ENCODE data around the gene UBE2J2. TPM values are rescaled to one million over a fixed set of nuclear protein-coding genes. Genes with fewer than 3 reads are reported as not detected.

The UBE2J2 gene
- total and polyA plus RNA-seq, 2 of the 13 experiments (the other 11 are each of a cell fraction or from before 2014, with no cell fraction given) = 25.4 to 29.4 TPM

DNA sequence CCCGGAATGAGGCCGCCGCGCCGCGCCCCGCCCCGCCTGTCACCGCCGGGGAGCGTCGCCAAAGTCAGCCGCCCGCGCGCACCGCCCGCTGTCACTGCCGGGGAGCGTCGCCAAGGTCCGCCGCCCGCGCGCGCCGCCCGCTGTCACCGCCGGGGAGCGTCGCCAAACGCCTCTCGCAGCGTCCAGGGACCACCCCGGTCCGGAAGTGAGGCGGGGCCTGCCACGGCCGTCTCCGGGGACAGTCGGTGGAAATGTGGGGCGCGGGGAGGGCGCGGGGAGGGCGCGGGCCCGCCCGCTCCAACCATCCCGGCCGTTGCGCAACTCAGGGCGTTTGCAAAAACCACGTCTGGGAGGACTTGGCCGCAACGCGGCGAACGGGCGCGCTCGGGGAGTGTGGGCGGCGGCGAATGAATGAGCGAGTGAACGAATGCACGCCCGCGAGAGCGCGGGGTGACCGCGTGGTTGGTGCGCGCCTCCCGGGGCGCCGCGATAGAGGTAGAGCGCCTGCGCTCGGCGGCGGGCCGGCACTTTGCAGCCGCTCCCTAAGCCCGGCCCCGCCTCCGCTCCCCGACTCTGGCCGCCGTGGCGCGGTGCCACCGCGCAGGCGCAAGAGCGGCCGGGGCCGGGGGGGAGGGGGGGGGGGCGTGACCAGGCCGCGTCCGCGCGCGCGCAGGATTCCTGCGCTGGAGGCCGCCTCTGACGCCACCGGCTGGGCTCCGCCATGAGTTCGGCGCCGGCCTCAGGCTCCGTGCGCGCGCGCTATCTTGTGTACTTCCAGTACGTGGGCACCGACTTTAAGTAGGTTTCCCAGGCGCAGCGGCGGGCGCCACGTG, 34.5 kb upstream of the UBE2J2 start, which contains the start of the genes ACAP3 and PUSL1 (continued):
- TF ChIP-seq, protein P1, sequence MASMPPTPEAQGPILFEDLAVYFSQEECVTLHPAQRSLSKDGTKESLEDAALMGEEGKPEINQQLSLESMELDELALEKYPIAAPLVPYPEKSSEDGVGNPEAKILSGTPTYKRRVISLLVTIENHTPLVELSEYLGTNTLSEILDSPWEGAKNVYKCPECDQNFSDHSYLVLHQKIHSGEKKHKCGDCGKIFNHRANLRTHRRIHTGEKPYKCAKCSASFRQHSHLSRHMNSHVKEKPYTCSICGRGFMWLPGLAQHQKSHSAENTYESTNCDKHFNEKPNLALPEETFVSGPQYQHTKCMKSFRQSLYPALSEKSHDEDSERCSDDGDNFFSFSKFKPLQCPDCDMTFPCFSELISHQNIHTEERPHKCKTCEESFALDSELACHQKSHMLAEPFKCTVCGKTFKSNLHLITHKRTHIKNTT (CRISPR knock-in tag; IDR thresholded peaks at IDR 0.05) = no peak
- TF ChIP-seq BHLHE40 (IDR thresholded peaks at IDR 0.05; ENCODE audit: low read length) = no peak; the same call in 1 of the 2 replicates
- no peak for TF ChIP-seq ADNP (CRISPR knock-in tag; IDR thresholded peaks at IDR 0.05)
- peak; percentile 23; the same call in 1 of the 2 replicates for TF ChIP-seq ZNF224 (CRISPR knock-in tag; IDR thresholded peaks at IDR 0.05)
- no peak for TF ChIP-seq THAP7 (CRISPR knock-in tag; IDR thresholded peaks at IDR 0.05)
- TF ChIP-seq, protein P2, sequence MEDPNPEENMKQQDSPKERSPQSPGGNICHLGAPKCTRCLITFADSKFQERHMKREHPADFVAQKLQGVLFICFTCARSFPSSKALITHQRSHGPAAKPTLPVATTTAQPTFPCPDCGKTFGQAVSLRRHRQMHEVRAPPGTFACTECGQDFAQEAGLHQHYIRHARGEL (CRISPR knock-in tag; IDR thresholded peaks at IDR 0.05) = no peak
- TF ChIP-seq DR1 (CRISPR knock-in tag; IDR thresholded peaks at IDR 0.05) = no peak; the same call in 1 of the 2 replicates
- TF ChIP-seq PHB2 (IDR thresholded peaks at IDR 0.05; ENCODE audit: partially characterized antibody) = no peak
- no peak for TF ChIP-seq FOSL2 (CRISPR knock-in tag; IDR thresholded peaks at IDR 0.05)
- peak; percentile 45; the same call in 1 of the 2 replicates for TF ChIP-seq ZBTB7B (CRISPR knock-in tag; IDR thresholded peaks at IDR 0.05)
- TF ChIP-seq, protein P3, sequence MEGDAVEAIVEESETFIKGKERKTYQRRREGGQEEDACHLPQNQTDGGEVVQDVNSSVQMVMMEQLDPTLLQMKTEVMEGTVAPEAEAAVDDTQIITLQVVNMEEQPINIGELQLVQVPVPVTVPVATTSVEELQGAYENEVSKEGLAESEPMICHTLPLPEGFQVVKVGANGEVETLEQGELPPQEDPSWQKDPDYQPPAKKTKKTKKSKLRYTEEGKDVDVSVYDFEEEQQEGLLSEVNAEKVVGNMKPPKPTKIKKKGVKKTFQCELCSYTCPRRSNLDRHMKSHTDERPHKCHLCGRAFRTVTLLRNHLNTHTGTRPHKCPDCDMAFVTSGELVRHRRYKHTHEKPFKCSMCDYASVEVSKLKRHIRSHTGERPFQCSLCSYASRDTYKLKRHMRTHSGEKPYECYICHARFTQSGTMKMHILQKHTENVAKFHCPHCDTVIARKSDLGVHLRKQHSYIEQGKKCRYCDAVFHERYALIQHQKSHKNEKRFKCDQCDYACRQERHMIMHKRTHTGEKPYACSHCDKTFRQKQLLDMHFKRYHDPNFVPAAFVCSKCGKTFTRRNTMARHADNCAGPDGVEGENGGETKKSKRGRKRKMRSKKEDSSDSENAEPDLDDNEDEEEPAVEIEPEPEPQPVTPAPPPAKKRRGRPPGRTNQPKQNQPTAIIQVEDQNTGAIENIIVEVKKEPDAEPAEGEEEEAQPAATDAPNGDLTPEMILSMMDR (CRISPR knock-in tag; IDR thresholded peaks at IDR 0.05) = peak; percentile 33; the same call in 1 of the 2 replicates
- no peak for TF ChIP-seq U2AF1 (optimal IDR thresholded peaks at IDR 0.05; ENCODE audit: low read depth, low read length)
- TF ChIP-seq EEA1 (CRISPR knock-in tag; IDR thresholded peaks at IDR 0.05; ENCODE audit: borderline replicate concordance) = no peak
- no peak for TF ChIP-seq ZNF512 (CRISPR knock-in tag; IDR thresholded peaks at IDR 0.05)
- TF ChIP-seq KLF11 (CRISPR knock-in tag; IDR thresholded peaks at IDR 0.05) = no peak
- TF ChIP-seq, protein P4, sequence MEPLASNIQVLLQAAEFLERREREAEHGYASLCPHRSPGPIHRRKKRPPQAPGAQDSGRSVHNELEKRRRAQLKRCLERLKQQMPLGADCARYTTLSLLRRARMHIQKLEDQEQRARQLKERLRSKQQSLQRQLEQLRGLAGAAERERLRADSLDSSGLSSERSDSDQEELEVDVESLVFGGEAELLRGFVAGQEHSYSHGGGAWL (CRISPR knock-in tag; IDR thresholded peaks at IDR 0.05) = peak; percentile 62; the same call in 1 of the 2 replicates
- TF ChIP-seq ZNF3 (CRISPR knock-in tag; IDR thresholded peaks at IDR 0.05) = no peak
- no peak for TF ChIP-seq SNAI1 (CRISPR knock-in tag; IDR thresholded peaks at IDR 0.05; ENCODE audit: borderline replicate concordance)
- no peak for TF ChIP-seq RELA (CRISPR knock-in tag; IDR thresholded peaks at IDR 0.05)
- no peak; the same call in 1 of the 2 replicates for TF ChIP-seq KDM5B (CRISPR knock-in tag; IDR thresholded peaks at IDR 0.05; ENCODE audit: borderline replicate concordance)
- TF ChIP-seq CBX2 (IDR thresholded peaks at IDR 0.05; ENCODE audit: low read depth, low read length) = no peak
- no peak for TF ChIP-seq CBX2 (CRISPR knock-in tag; IDR thresholded peaks at IDR 0.05; ENCODE audit: low read depth)
- no peak for TF ChIP-seq ARID3A (IDR thresholded peaks at IDR 0.05; ENCODE audit: low read depth, low read length)

Measured in HepG2 (cell line).